ENCODE data around the gene DAGLA.
A peak's percentile ranks its signal among the peaks of the same experiment; 100 is the strongest.

The DAGLA gene

GRCh38 chr11:61765550-61766253 lies 85.5 kb downstream of the DAGLA start:
- no peak for DNase-seq (ENCODE audit: low spot score)

GRCh38 chr11:61766353-61766841 lies 86.2 kb downstream of the DAGLA start:
- no peak for DNase-seq (ENCODE audit: low spot score)

- DNase-seq (ENCODE audit: low spot score) = no peak
Observed at GRCh38 chr11:61768376-61769076, 88.3 kb downstream of the DAGLA start.

DNA sequence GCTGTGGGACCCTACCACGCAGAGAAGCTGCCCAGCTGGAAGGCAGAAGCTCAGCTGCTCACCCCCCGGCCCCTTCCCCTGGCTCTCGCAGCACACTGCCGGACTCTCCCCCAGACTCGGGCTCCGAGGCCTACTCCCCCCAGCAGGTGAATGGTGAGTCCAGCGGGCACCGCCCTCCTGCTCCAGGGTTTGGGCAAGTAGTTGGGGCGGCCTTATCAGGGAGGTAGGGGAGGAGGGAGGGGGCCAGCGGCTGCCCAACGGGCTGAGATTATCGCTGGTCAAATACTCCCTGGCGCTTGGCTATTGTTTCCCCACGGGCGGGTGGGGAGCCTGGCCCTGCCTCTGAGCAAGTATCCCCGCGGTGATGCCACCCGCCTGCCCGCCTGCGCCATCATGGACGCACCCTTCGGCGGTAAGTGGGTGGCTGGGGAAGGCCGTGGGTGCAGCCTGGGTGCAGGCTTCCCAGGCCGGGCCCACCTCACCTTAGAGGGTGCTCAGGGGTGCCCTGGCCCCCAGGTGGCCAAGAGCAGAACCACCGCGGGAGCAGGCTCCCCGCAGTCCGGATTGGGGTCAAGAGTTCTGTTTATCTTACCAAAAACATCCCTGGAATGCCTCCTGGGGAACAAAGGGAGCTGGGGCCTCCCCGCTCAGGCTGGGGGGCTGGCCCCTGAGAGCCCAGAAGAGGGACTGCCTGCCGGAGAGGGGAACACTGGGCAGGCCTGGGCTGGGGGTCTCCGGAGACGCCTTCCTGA lies 89.2 kb downstream of the DAGLA start:
- DNase-seq (ENCODE audit: low spot score) = no peak

- no peak for DNase-seq (ENCODE audit: low spot score)
Observed at GRCh38 chr11:61769946-61770683, 89.9 kb downstream of the DAGLA start.

- DNase-seq (ENCODE audit: low spot score) = no peak
Observed at GRCh38 chr11:61771195-61771894, 91.2 kb downstream of the DAGLA start.

DNA sequence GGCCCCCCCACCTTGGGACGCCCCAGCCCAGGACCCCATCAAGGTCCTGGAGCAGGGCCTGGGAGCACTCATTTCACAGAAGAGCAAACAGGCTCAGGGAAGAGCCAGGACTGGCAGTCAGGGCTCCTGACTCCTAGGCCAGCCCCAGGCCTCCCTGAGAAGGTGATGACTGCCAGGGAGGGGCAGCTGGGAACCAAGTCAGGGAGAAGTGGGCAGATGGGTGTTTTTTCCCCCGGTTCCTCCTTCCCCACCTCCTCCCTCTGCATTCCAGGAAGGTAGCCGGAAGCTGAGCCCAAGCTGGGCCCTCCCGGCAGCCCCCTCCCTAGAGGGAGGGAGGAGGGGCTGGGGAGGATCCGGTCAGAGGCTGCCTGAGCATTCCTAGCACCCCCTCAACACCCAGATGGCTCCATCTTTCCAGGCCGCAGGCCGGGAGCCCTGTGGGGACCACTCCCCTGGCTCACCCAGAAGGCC lies 91.8 kb downstream of the DAGLA start:
- no peak for DNase-seq (ENCODE audit: low spot score)

DNA sequence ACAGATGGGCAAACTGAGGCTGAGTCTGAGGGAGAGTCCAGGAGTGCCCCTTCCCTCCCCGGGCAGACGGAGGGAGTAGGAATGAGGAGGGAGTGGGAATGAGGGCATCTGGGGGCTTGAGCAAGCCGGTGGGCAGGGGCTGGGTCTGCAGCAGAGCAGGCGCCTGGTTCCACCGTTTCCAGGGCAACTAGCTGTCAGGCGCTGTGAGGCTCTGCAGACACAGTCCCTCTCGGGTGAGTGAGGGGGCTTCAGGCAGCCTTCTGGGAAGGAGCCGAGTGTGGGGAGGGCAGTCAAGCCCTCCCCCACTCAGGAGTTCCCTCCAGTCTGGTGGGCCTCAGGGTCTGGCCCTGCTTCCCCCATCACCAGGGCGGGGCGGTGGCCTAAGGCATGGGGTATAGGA lies 93.2 kb downstream of the DAGLA start:
- no peak for DNase-seq (ENCODE audit: low spot score)

DNA sequence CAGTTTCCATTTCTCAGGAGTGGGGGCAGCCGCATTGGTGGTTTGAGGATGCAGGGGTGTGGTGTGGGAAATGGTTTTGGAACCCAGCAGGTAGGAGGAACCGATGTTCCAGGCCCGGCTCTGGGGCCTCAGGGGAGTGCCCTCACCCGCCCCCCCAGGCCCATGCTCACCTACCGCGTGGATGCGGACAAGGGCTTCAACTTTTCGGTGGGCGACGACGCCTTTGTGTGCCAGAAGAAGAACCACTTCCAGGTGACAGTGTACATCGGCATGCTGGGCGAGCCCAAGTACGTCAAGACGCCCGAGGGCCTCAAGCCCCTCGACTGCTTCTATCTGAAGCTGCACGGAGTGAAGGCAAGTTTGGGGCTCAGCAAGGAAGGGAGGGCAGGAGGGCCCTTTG lies 93.6 kb downstream of the DAGLA start:
- no peak for DNase-seq (ENCODE audit: low spot score)

- no peak for DNase-seq (ENCODE audit: low spot score)
Observed at GRCh38 chr11:61774411-61774810, 94.2 kb downstream of the DAGLA start.

DNA sequence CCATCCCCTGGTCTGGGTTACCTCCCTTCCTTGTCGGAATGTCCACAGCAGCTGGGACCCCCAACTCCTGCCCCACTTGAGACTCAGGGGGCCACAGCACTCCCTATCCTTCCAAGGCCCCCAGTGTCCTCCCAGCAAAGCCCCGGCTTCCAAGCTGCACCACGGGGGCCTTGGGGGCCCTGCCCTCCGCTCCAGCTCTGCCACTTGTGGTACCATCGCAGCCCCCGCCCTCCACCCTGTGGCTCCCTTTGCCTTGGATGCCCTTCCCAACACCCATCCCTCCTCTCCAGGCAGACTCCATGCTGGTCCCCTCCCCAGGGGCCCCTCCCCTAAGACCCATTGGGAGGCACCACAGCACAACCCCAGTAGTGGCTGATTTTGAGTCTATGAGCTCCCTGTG lies 94.9 kb downstream of the DAGLA start:
- no peak for DNase-seq (ENCODE audit: low spot score)

DNA sequence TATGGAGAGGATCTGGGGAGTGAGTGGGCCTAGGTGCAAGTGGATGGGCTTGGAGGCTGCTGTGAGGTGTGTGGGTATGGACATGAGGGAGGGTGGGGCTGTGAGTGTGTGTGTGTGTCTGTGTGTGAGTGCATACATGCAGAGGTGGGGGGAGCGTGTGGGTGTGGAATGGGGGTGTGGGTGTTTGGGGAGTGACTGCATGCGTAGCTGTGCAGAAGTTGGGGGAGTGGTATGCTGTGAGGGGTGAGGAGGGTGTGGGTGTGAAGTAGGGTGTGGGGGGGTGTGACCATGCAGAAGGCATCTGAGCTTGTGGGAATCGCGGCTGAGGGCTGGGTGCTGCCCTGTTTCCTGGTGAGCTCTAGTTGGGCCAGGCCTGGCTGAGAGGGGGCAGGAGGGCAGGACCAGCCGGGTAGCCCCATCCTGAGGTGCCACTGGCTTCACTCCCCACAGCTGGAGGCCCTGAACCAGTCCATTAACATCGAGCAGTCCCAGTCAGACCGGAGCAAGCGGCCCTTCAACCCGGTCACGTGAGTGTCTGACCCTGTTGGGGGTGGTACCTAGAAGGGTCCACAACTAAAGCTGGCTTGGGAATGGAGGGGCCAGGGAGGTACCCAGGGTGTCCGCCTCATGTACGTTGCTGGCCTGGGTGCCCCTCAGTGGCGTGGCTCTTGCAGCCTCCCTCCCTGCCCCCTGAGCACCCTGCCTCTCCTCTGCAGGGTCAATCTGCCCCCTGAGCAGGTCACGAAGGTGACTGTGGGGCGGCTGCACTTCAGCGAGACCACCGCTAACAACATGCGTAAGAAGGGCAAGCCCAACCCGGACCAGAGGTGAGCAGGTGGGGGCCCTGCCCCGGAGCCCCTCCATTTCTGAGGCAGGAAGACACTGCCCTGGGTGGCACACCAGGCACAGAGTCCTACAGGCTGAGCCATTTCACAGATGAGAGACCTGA lies 95.7 kb downstream of the DAGLA start:
- DNase-seq (ENCODE audit: low spot score) = no peak

DNA sequence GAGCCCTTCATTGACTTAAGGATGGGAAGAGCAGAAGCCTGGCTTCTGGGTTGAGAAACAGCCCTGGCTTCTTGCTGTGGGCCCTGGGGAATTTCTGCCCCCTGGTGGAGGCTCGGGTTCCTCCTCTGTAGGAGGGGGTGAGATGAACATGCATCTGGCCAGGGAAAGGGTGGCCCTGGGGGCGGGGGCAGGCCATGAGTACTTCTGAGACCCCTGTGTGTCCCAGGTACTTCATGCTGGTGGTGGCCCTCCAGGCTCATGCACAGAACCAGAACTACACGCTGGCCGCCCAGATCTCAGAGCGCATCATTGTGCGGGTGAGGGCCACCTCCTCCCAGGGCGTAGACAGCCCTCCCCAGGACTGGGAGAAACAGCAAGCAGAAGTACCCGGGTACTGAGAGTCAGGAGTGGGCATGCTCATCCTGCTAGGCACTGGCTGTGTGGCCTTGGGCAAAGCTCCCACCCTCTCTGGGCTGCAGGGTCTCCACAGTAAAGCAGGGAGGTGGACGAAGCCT lies 96.4 kb downstream of the DAGLA start:
- peak; percentile 68 for DNase-seq (ENCODE audit: low spot score)

DNA sequence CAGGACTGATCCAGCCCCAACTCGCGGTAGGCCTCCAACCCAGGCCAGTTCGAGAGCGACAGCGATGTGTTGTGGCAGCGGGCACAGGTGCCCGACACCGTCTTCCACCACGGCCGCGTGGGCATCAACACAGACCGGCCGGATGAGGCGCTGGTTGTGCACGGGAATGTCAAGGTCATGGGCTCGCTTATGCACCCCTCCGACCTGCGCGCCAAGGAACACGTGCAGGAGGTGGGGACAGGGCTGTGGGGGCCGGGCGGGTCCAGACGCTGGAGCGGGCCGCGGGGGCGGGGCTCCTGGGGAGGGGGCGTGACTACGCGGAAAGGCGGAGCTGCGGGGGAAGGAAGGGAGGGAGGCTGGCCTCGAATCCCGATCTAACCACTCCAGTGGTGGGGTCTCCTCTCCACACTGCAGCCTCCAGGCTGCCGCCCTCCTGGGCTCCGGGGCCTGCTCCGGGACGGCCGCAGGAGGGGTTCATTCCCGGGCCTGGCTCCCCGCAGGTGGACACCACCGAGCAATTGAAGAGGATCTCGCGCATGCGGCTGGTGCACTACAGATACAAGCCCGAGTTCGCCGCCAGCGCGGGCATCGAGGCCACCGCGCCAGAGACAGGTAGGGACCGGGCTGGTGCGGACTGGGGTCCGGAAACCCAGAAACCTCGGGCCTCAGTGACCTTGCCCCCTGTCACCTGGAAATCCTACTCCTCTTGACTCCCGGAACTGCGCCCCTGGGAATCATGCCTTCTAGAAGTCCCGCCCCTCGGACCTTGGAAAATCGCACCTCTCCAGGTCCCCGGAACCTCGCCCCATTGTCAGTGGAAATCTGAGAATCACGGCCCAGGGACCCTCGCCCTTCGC lies 97.3 kb downstream of the DAGLA start:
- peak; percentile 42 for DNase-seq (ENCODE audit: low spot score)

DNA sequence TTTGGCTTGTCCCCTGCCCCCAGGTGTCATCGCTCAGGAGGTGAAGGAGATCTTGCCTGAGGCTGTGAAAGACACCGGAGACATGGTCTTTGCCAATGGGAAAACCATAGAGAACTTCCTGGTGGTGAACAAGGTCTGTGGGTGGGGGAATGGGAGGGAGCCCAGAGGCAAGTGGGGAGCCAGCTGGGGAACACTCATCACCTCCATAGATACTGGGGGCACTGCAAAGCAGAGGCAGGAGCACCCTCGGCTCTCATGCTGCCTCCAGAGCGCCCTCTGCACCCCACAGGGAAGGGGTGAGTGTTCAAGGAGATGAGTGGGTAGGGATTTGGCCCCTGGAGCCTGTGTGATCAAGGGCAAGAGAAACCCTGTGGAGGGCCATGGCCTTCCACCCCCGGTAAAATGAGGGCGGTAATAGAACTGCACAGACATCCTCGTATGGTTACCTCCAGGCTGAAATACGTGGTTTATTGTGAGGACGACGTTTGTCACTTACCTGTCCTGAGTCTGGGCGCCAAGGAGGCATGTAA lies 98.2 kb downstream of the DAGLA start:
- no peak for DNase-seq (ENCODE audit: low spot score)

DNA sequence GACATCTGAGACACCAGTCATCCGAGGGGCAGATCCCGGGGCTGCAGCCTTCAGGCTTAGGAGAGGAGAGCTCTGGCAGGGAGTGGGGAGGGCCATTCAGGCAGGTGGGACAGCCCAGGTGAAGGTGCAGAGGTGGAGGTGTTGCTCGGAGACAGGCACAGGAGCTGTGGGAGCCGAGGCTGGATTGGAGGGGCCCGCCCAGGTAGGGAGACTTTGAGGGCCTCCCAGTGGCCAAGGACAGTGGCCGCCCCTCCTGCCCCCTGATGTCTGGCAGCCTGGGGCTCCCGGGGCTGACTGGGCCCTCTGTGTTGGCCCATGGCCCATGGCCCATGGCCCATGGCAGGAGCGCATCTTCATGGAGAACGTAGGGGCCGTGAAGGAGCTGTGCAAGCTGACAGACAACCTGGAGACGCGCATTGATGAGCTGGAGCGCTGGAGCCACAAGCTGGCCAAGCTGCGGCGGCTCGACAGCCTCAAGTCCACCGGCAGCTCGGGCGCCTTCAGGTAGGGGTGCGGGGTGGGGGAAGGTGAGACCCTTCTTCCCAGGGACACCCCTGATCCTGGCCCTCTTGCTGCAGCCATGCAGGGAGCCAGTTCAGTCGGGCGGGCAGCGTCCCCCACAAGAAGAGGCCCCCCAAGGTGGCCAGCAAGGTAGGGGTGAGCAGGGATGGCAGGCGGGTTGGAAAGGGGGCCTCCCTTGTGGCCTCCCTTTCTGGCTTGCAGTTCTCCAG lies 98.9 kb downstream of the DAGLA start:
- no peak for DNase-seq (ENCODE audit: low spot score)

GRCh38 chr11:61779666-61780525 lies 99.7 kb downstream of the DAGLA start:
- DNase-seq (ENCODE audit: low spot score) = no peak
